HG03520 (cell line): ENCODE data around the gene HELB.

ENCODE experiments used
- ATAC-seq: cut with Tn5 transposase; IDR thresholded peaks from one replicate; pipeline ENCODE4 v1.9.1; 2021; ENCODE audit warnings: mild to moderate bottlenecking, moderate library complexity; ENCODE audit not compliant: unreplicated experiment

The HELB gene

GRCh38 chr12:66359300-66359699 lies 57.0 kb downstream of the HELB start:
- ATAC-seq, result no peak

- ATAC-seq, result no peak
Observed at GRCh38 chr12:66361703-66362102, 59.4 kb downstream of the HELB start.

GRCh38 chr12:66365718-66366490 lies 63.6 kb downstream of the HELB start:
- ATAC-seq, result no peak

GRCh38 chr12:66367015-66367667 lies 64.8 kb downstream of the HELB start:
- ATAC-seq, result no peak

GRCh38 chr12:66371982-66372381 lies 69.7 kb downstream of the HELB start:
- no peak for ATAC-seq

- ATAC-seq, result no peak
Observed at GRCh38 chr12:66375560-66375959, 73.3 kb downstream of the HELB start.

GRCh38 chr12:66379616-66380015 lies 77.3 kb downstream of the HELB start:
- ATAC-seq, result no peak

- ATAC-seq, result no peak
Observed at GRCh38 chr12:66380769-66381535, 78.7 kb downstream of the HELB start.

GRCh38 chr12:66387117-66387516 lies 84.8 kb downstream of the HELB start:
- no peak for ATAC-seq
